MCF 10A (cell line): ENCODE measurements around the gene NFASC. TPM values are rescaled to one million over a fixed set of nuclear protein-coding genes. Genes with fewer than 3 reads are reported as not detected.

Experiments used
- BruUV-seq: library from RNA; stranded (reverse); fragments of 400-500 nt; replicated peaks from 2 replicates; lab custom pipeline; 2021; lab: Mats Ljungman, UMichigan
- CTCF ChIA-PET: fragments of 300-600 bp; sonication (Branson Sonifier 250); formaldehyde crosslinking; extraction: SDS; loops from one replicate; lab custom pipeline; 2021; ENCODE audit warnings: antibody characterized with exemption, inconsistent platforms; lab: Yijun Ruan, JAX
- POLR2A ChIA-PET: fragments of 300-600, 350-650 bp; sonication (Branson Sonifier 250); formaldehyde crosslinking; extraction: SDS; loops from one replicate; lab custom pipeline; 2020; ENCODE audit warnings: antibody characterized with exemption, inconsistent platforms; lab: Yijun Ruan, JAX
- DNase-seq: peaks from one replicate; pipeline ENCODE4 v3.0.0-alpha.2; 2018; ENCODE audit not compliant: unreplicated experiment
- H3K27ac Mint-ChIP-seq: one replicate; pipeline ENCODE4 v1.8.0; 2022; ENCODE audit warnings: mild to moderate bottlenecking, low read depth, mixed read lengths; ENCODE audit not compliant: unreplicated experiment
- H3K27me3 Mint-ChIP-seq: one replicate; pipeline ENCODE4 v1.8.0; 2022; ENCODE audit warnings: mixed read lengths; ENCODE audit not compliant: insufficient read depth, unreplicated experiment
- H3K36me3 Mint-ChIP-seq: one replicate; pipeline ENCODE4 v1.8.0; 2022; ENCODE audit warnings: mild to moderate bottlenecking, moderate library complexity, mixed read lengths; ENCODE audit not compliant: insufficient read depth, unreplicated experiment
- H3K4me1 Mint-ChIP-seq: one replicate; pipeline ENCODE4 v1.8.0; 2022; ENCODE audit warnings: mixed read lengths; ENCODE audit not compliant: insufficient read depth, unreplicated experiment
- H3K4me3 Mint-ChIP-seq: one replicate; pipeline ENCODE4 v1.8.0; 2022; ENCODE audit warnings: mild to moderate bottlenecking, moderate library complexity, mixed read lengths; ENCODE audit not compliant: unreplicated experiment
- H3K9me3 Mint-ChIP-seq: one replicate; pipeline ENCODE4 v1.8.0; 2022; ENCODE audit warnings: mixed read lengths; ENCODE audit not compliant: unreplicated experiment
- CTCF ChIP-seq: fragments of 200-600 bp; IDR thresholded peaks from one replicate; pipeline ENCODE4 v1.8.0; 2022; ENCODE audit warnings: antibody characterized with exemption, mild to moderate bottlenecking; ENCODE audit not compliant: unreplicated experiment
- intact Hi-C: fragments of 100-400 bp; cut with micrococcal nuclease; formaldehyde crosslinking; loops from 2 replicates; pipeline ENCODE4 v1.14.1; 2022
- total RNA-seq: library from RNA; stranded (reverse); gene quantifications from 2 replicates; pipeline ENCODE4 v1.2.3, GENCODE V29; 2022

The NFASC gene
- total RNA-seq, 1 experiment from 2014 or later: 0.98 TPM

DNA sequence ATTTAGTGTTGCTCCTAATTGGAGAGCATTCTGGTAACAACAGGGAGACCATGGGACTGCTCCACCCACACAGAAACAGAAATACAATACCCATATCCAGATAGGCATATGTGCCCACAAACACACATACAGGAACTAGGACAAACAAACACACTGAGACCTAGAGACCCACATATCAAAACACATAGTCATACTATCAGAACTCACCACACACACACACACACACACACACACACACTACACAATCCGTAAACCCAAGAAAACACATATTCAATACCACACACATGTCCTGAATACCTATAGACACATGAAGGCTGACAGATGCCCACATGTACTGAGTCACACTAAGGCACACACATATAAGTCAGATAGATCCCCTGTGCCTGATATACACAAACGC lies 3.5 kb upstream of the NFASC start:
- no peak for DNase-seq
- Mint-ChIP-seq H3K27ac (no peak overlapping the region), H3K27me3 (peaks cover 92% of the 10 kb centered on the region), H3K4me1 (no peaks in the 10 kb centered on the region), H3K4me3 (no peak overlapping the region), H3K9me3 (no peaks in the 10 kb centered on the region), H3K36me3 (no peaks in the 10 kb centered on the region)
- intact Hi-C loops: no loop called here
- TF ChIP-seq CTCF: no peak
- BruUV-seq: no TSS peak
- CTCF ChIA-PET: no interaction called here
- POLR2A ChIA-PET: no interaction called here

GRCh38 chr1:204867666-204868339 lies 2.9 kb upstream of the NFASC start:
- Mint-ChIP-seq H3K9me3 (no peaks in the 10 kb centered on the region), H3K27ac (no peak overlapping the region), H3K27me3 (peaks cover 86% of the 10 kb centered on the region), H3K36me3 (no peaks in the 10 kb centered on the region), H3K4me1 (no peaks in the 10 kb centered on the region), H3K4me3 (no peak overlapping the region)
- intact Hi-C loops: no loop called here
- no peak for DNase-seq
- POLR2A ChIA-PET: no interaction called here
- CTCF ChIA-PET: interaction anchor here (0.5 to 0.8 kb wide), 3 partner anchors 15 to 28 kb away, joined by 3 read pairs; no protein-coding TSS in a partner anchor
- no peak for TF ChIP-seq CTCF
- no TSS peak for BruUV-seq

- Mint-ChIP-seq H3K27ac (no peak overlapping the region), H3K27me3 (peaks cover 81% of the 10 kb centered on the region), H3K4me1 (no peaks in the 10 kb centered on the region), H3K9me3 (no peaks in the 10 kb centered on the region), H3K36me3 (no peaks in the 10 kb centered on the region), H3K4me3 (no peak overlapping the region)
- BruUV-seq: no TSS peak
- POLR2A ChIA-PET: no interaction called here
- DNase-seq: no peak
- TF ChIP-seq CTCF: no peak
- CTCF ChIA-PET: interaction anchor here (0.5 to 0.8 kb wide), 2 partner anchors 14 to 18 kb away, joined by 3 read pairs; no protein-coding TSS in a partner anchor
- intact Hi-C loops: no loop called here
Observed at GRCh38 chr1:204868340-204868700, 2.3 kb upstream of the NFASC start.

- Mint-ChIP-seq H3K27me3 (peaks cover 73% of the 10 kb centered on the region), H3K9me3 (no peaks in the 10 kb centered on the region), H3K36me3 (no peaks in the 10 kb centered on the region), H3K4me3 (no peak overlapping the region), H3K27ac (no peak overlapping the region), H3K4me1 (no peaks in the 10 kb centered on the region)
- POLR2A ChIA-PET: no interaction called here
- CTCF ChIA-PET: no interaction called here
- DNase-seq: no peak
- intact Hi-C loops: no loop called here
- TF ChIP-seq CTCF: no peak
- BruUV-seq: no TSS peak
Observed at GRCh38 chr1:204869097-204869496, 1.6 kb upstream of the NFASC start.
